OCI-LY7 (cell line): ENCODE measurements around the gene AP1B1. TPM values are rescaled to one million over a fixed set of nuclear protein-coding genes. Genes with fewer than 3 reads are reported as not detected.

ENCODE experiments used
- BruUV-seq: library from RNA; stranded (reverse); fragments of 400-500 nt; replicated peaks from 2 replicates; lab custom pipeline; 2021; lab: Mats Ljungman, UMichigan
- CTCF ChIA-PET: fragments of 300-600 bp; sonication (Branson Sonifier 250); formaldehyde crosslinking; loops from one replicate; lab custom pipeline; 2022; ENCODE audit warnings: antibody characterized with exemption; ENCODE audit not compliant: unreplicated experiment; lab: Charles Lee
- POLR2A ChIA-PET: fragments of 300-600 bp; sonication (Branson Sonifier 250); formaldehyde crosslinking; loops from one replicate; lab custom pipeline; 2022; ENCODE audit warnings: antibody characterized with exemption; lab: Charles Lee
- DNase-seq: peaks from one replicate; pipeline ENCODE4 v3.0.0-alpha.2; 2015; ENCODE audit warnings: low spot score
- H2AFZ ChIP-seq: fragments of 200-600 bp; sonication (generic), shearing (Covaris generic); 2 replicates; pipeline ENCODE4 v1.6.1; 2014; ENCODE audit warnings: mild to moderate bottlenecking, antibody characterized with exemption, low read length, moderate library complexity
- H3K27ac ChIP-seq: fragments of 200-600 bp; sonication (generic); 2 replicates; pipeline ENCODE4 v1.5.1; 2014; ENCODE audit warnings: mixed run types, low read depth, mild to moderate bottlenecking, moderate library complexity, low read length, inconsistent platforms; ENCODE audit not compliant: poor library complexity, severe bottlenecking
- H3K36me3 ChIP-seq: fragments of 200-600 bp; sonication (generic); 2 replicates; pipeline ENCODE4 v1.6.1; 2014; ENCODE audit warnings: mild to moderate bottlenecking, antibody characterized with exemption, low read length, moderate library complexity, mixed read lengths; ENCODE audit not compliant: insufficient read depth
- H3K4me1 ChIP-seq: fragments of 200-600 bp; sonication (generic); 2 replicates; pipeline ENCODE4 v1.5.1; 2014; ENCODE audit warnings: mild to moderate bottlenecking, low read length; ENCODE audit not compliant: insufficient read depth, poor library complexity, severe bottlenecking
- H3K4me2 ChIP-seq: fragments of 200-600 bp; sonication (generic); 2 replicates; pipeline ENCODE4 v1.6.1; 2014; ENCODE audit warnings: mild to moderate bottlenecking, low read length
- H3K4me3 ChIP-seq: fragments of 200-600 bp; sonication (generic); 2 replicates; pipeline ENCODE4 v1.5.1; 2014; ENCODE audit warnings: mild to moderate bottlenecking, low read depth, low read length; ENCODE audit not compliant: poor library complexity, severe bottlenecking
- H3K79me2 ChIP-seq: fragments of 200-600 bp; sonication (generic); 2 replicates; pipeline ENCODE4 v1.6.1; 2016; ENCODE audit warnings: low read depth, mild to moderate bottlenecking, low read length, moderate library complexity, mixed read lengths; ENCODE audit not compliant: insufficient read depth
- H3K9me2 ChIP-seq: fragments of 200-600 bp; sonication (generic); 2 replicates; pipeline ENCODE4 v1.6.1; 2016; ENCODE audit warnings: mild to moderate bottlenecking, low read length, mixed read lengths; ENCODE audit not compliant: insufficient read depth
- H3K9me3 ChIP-seq: fragments of 200-600 bp; sonication (generic); 2 replicates; pipeline ENCODE4 v1.6.1; 2014; ENCODE audit warnings: mild to moderate bottlenecking, mixed run types, low read length, mixed read lengths
- H4K20me1 ChIP-seq: fragments of 200-600 bp; sonication (generic); 2 replicates; pipeline ENCODE4 v1.6.1; 2014; ENCODE audit warnings: mild to moderate bottlenecking, antibody characterized with exemption, low read length, moderate library complexity, mixed read lengths; ENCODE audit not compliant: insufficient read depth
- EZH2phosphoT487 ChIP-seq: fragments of 200-600 bp; sonication (generic); IDR thresholded peaks from 2 replicates; pipeline ENCODE4 v1.6.1; 2018; ENCODE audit warnings: low read depth, borderline replicate concordance, mild to moderate bottlenecking, mixed run types, antibody characterized with exemption, low read length, moderate library complexity, mixed read lengths
- intact Hi-C: fragments of 100-400 bp; cut with micrococcal nuclease; formaldehyde crosslinking; loops from one replicate; pipeline ENCODE4 v1.10.0; 2022; ENCODE audit not compliant: unreplicated experiment
- total RNA-seq, 2 experiments: library from RNA; depleted of rRNA in 1 of 2; stranded (reverse); fragments of >200 nt in 1 of 2; shearing (Covaris generic) in 1 of 2; gene quantifications; 2 replicates each; pipeline ENCODE4 v1.2.3, GENCODE V29; 2014 to 2022
- TF ChIP-seq, protein P1 (sequence below): fragments of 200-600 bp; sonication (generic); conservative IDR thresholded peaks from 2 replicates; pipeline ENCODE4 v1.5.1; 2014; ENCODE audit warnings: mild to moderate bottlenecking, antibody characterized with exemption, low read length, moderate library complexity, mixed read lengths

AP1B1 gene
- total RNA-seq, 2 experiments from 2014 or later, result 111 to 156 TPM

DNA sequence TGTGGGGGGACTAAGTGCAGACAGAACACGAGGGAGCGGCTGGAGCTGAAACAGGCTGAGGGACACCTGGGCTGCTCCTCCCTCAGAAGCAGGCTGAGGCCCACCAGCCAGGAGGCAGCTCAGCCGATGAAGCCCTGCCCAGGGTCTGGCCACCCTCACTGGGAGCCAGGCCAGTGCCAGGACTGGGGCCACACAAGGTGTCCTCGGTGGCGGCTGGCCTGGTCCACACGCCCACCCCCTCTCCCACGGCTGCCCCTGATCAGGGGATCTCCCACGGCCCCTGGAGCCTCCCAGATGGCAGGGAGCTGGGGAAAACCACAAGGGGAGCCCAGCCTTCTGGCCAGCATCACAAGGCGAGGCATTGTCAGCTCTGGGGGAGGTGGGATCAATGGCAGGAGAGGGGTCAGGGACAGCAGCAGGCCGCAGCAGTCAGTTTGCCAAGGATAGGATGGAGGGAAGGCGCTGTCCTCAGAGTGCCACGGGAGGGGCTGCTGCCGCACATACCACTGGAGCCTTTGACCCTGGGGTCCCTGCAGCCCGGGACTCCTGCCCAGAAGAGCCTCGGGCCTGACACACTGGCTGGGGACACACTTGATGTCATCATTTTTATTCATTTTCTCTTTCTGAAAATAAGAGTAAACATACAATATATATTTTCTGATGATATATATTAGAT lies 61.1 kb downstream of the AP1B1 start:
- BruUV-seq, result no TSS peak
- Histone ChIP-seq H3K27ac (no peak overlapping the region), H3K4me3 (no peak overlapping the region), H4K20me1 (no peaks in the 10 kb centered on the region), H3K9me2 (no peaks in the 10 kb centered on the region), H3K4me1 (no peaks in the 10 kb centered on the region), H3K36me3 (peaks cover 76% of the 10 kb centered on the region), H3K79me2 (no peaks in the 10 kb centered on the region), H2AFZ (no peak overlapping the region), H3K9me3 (no peaks in the 10 kb centered on the region), H3K4me2 (no peak overlapping the region)
- ChIA-PET POLR2A (no interaction called here), CTCF (interaction anchor here (0.5 kb wide), 1 partner anchor 598 kb away, joined by 3 read pairs; no protein-coding TSS in a partner anchor)
- no peak for DNase-seq
- intact Hi-C loops, result no loop called here
- TF ChIP-seq EZH2phosphoT487, result no peak
- TF ChIP-seq, protein P1, sequence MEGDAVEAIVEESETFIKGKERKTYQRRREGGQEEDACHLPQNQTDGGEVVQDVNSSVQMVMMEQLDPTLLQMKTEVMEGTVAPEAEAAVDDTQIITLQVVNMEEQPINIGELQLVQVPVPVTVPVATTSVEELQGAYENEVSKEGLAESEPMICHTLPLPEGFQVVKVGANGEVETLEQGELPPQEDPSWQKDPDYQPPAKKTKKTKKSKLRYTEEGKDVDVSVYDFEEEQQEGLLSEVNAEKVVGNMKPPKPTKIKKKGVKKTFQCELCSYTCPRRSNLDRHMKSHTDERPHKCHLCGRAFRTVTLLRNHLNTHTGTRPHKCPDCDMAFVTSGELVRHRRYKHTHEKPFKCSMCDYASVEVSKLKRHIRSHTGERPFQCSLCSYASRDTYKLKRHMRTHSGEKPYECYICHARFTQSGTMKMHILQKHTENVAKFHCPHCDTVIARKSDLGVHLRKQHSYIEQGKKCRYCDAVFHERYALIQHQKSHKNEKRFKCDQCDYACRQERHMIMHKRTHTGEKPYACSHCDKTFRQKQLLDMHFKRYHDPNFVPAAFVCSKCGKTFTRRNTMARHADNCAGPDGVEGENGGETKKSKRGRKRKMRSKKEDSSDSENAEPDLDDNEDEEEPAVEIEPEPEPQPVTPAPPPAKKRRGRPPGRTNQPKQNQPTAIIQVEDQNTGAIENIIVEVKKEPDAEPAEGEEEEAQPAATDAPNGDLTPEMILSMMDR, result no peak

DNA sequence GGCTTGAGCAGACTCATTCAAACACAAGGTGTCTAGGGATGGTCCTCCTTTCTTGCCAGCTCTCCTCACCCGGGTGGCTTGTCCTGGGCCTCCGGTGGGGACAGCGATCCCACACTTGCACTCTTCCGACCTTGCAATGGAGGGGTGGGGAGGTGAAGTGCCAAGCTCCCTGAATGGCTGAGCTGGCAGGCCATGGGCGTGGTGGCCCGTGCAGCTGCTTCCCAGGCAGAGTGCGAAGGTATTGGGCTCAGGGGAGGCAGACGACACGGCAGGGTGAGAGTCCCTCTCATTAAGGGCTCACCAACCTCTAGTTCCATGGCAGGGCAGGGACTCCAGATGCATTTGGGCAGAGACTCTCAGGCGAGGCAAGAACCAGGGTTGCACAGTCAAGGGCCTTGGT lies 61.9 kb downstream of the AP1B1 start:
- peaks cover 74% of the 10 kb centered on the region for H3K36me3 ChIP-seq
- H4K20me1 ChIP-seq, result no peaks in the 10 kb centered on the region
- H3K4me2 ChIP-seq, result no peak overlapping the region
- H3K9me2 ChIP-seq, result no peaks in the 10 kb centered on the region
- H3K9me3 ChIP-seq, result no peaks in the 10 kb centered on the region
- no peaks in the 10 kb centered on the region for H3K4me1 ChIP-seq
- H2AFZ ChIP-seq, result no peak overlapping the region
- no peaks in the 10 kb centered on the region for H3K79me2 ChIP-seq
- BruUV-seq, result no TSS peak
- CTCF ChIA-PET, result interaction anchor here (0.6 kb wide), 2 partner anchors 10 to 55 kb away, joined by 3 to 4 read pairs; no protein-coding TSS in a partner anchor
- POLR2A ChIA-PET, result no interaction called here
- H3K4me3 ChIP-seq, result no peak overlapping the region
- TF ChIP-seq EZH2phosphoT487, result no peak
- no peak overlapping the region for H3K27ac ChIP-seq
- intact Hi-C loops, result no loop called here
- DNase-seq, result no peak

DNA sequence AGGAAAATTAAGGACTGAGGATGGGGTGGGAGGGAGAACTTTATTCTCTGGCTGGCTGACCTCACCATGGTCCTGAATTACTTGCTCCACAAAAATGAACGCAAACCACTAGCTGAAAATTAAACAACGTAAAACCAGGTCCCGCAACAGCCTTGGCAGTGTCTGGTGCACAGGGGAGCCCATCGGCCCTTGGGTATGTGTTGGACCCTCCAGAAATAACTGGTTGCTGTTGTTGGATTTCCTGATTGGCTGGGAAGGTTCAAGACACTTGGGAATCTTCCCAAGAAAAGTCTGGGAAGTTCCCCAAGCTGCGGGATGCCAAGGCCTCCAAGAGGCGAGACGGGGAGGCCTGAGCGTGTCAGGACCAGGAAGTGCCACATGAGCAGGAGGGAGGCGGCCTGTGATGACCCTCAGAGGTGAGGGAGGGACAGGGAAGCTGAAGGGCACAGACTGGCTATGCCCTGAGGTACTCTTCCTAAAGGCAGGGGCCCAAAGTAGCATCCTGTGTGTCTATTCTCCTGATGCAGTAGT lies 62.5 kb downstream of the AP1B1 start:
- Histone ChIP-seq H3K9me3 (no peaks in the 10 kb centered on the region), H2AFZ (no peak overlapping the region), H3K79me2 (no peaks in the 10 kb centered on the region), H3K9me2 (no peaks in the 10 kb centered on the region), H4K20me1 (no peaks in the 10 kb centered on the region), H3K4me1 (peaks cover 2% of the 10 kb centered on the region), H3K36me3 (peaks cover 74% of the 10 kb centered on the region), H3K27ac (no peak overlapping the region), H3K4me3 (no peak overlapping the region), H3K4me2 (no peak overlapping the region)
- CTCF ChIA-PET, result interaction anchor here (0.6 kb wide), 1 partner anchor 11 kb away, joined by 4 read pairs; no protein-coding TSS in a partner anchor
- TF ChIP-seq EZH2phosphoT487, result no peak
- TF ChIP-seq, protein P1, result no peak
- intact Hi-C loops, result no loop called here
- no TSS peak for BruUV-seq
- DNase-seq, result no peak
- POLR2A ChIA-PET, result no interaction called here
